Mucosa of descending colon (tissue), 3 donors: Measurements from ENCODE around the gene CARTPT. TPM values are rescaled to one million over a fixed set of nuclear protein-coding genes. Genes with fewer than 3 reads are reported as not detected.

Experiments
- ATAC-seq: fragments of 200-7000 bp; cut with Tn5 transposase; one replicate; pipeline ENCODE4 v1.9.1; 2020; ENCODE audit warnings: mild to moderate bottlenecking, moderate library complexity
- DNase-seq, 3 donors: peaks; one replicate each; pipeline ENCODE4 v3.0.0-alpha.2; 2020
- H3K36me3 ChIP-seq: fragments of 200-600 bp; one replicate; pipeline ENCODE4 v1.8.0; 2021; ENCODE audit warnings: low read depth, mild to moderate bottlenecking
- H3K4me1 ChIP-seq: fragments of 200-600 bp; one replicate; pipeline ENCODE4 v1.8.0; 2021; ENCODE audit warnings: low read depth, mild to moderate bottlenecking
- H3K4me3 ChIP-seq: fragments of 200-600 bp; one replicate; pipeline ENCODE4 v1.8.0; 2021; ENCODE audit warnings: mild to moderate bottlenecking
- H3K9me3 ChIP-seq: fragments of 200-600 bp; one replicate; pipeline ENCODE4 v1.8.0; 2021; ENCODE audit warnings: mild to moderate bottlenecking
- CTCF ChIP-seq: fragments of 200-600 bp; IDR thresholded peaks from one replicate; pipeline ENCODE4 v1.8.0; 2022; ENCODE audit warnings: antibody characterized with exemption, mild to moderate bottlenecking
- intact Hi-C, 2 donors: fragments of 100-400 bp; cut with DNase I in 1 of 2; cut with micrococcal nuclease in 1 of 2; formaldehyde crosslinking; loops; one replicate each; pipeline versions ENCODE4 v1.11.0 to v1.11.1; 2022; cut with DNase I, micrococcal nuclease
- total RNA-seq, 3 donors: library from RNA; stranded (reverse); fragmentation: NEBNext Ultra II Directional in 2 of 3; extraction: Animal tissue kit (Norgen Biotek cat#: 25700) in 2 of 3; gene quantifications; one replicate each; pipeline versions ENCODE4 v1.2.1 to v1.2.4, GENCODE V29; 2021 to 2023
- donor health status: DM: no; HTN: no; CAD: no; lungs with moderate emphysema.
- donor health status: DM: no; HTN: no; CAD: no.
- donor health status: DM: no; HTN: yes; CAD: no.

Gene CARTPT
- total RNA-seq, 3 donors from 2014 or later, result 14.0 TPM; not detected in 2

GRCh38 chr5:71684309-71684708, 34.8 kb upstream of the CARTPT start:
- intact Hi-C loops, result no loop called here
- H3K4me3 ChIP-seq, result no peak overlapping the region
- no peaks in the 10 kb centered on the region for H3K36me3 ChIP-seq
- DNase-seq (no peak), ATAC-seq (peak; percentile 62)
- no peaks in the 10 kb centered on the region for H3K9me3 ChIP-seq
- TF ChIP-seq CTCF, result no peak
- H3K4me1 ChIP-seq, result no peaks in the 10 kb centered on the region

GRCh38 chr5:71693828-71694427, 25.1 kb upstream of the CARTPT start:
- no peak for TF ChIP-seq CTCF
- no peak overlapping the region for H3K4me3 ChIP-seq
- no peaks in the 10 kb centered on the region for H3K9me3 ChIP-seq
- DNase-seq, result no peak
- peak; percentile 37 for ATAC-seq
- H3K36me3 ChIP-seq, result no peaks in the 10 kb centered on the region
- intact Hi-C loops, result no loop called here
- H3K4me1 ChIP-seq, result no peaks in the 10 kb centered on the region

- intact Hi-C loops, result no loop called here
- no peaks in the 10 kb centered on the region for H3K4me1 ChIP-seq
- peak in 1 of 3 donors; percentile 34 for DNase-seq
- peak; percentile 58 for ATAC-seq
- no peak for TF ChIP-seq CTCF
- no peak overlapping the region for H3K4me3 ChIP-seq
- no peaks in the 10 kb centered on the region for H3K9me3 ChIP-seq
- no peaks in the 10 kb centered on the region for H3K36me3 ChIP-seq
These were observed 24.0 kb upstream of the CARTPT start for GRCh38 chr5:71695071-71695470.

GRCh38 chr5:71695595-71695994, 23.5 kb upstream of the CARTPT start:
- peak; percentile 17 for ATAC-seq

GRCh38 chr5:71697967-71698366, 21.1 kb upstream of the CARTPT start:
- intact Hi-C loops, result no loop called here
- no peaks in the 10 kb centered on the region for H3K4me1 ChIP-seq
- H3K36me3 ChIP-seq, result no peaks in the 10 kb centered on the region
- no peak for TF ChIP-seq CTCF
- ATAC-seq (no peak), DNase-seq (no peak)
- no peak overlapping the region for H3K4me3 ChIP-seq
- no peaks in the 10 kb centered on the region for H3K9me3 ChIP-seq

More at GRCh38 chr5:71695595-71695994, 23.5 kb upstream of the CARTPT start:
- Histone ChIP-seq H3K9me3 (no peaks in the 10 kb centered on the region), H3K4me3 (no peak overlapping the region), H3K36me3 (no peaks in the 10 kb centered on the region), H3K4me1 (no peaks in the 10 kb centered on the region)
- DNase-seq, result no peak
- no peak for TF ChIP-seq CTCF
- intact Hi-C loops, result no loop called here

GRCh38 chr5:71699233-71699632, 19.8 kb upstream of the CARTPT start:
- TF ChIP-seq CTCF, result no peak
- no peaks in the 10 kb centered on the region for H3K9me3 ChIP-seq
- H3K4me3 ChIP-seq, result no peak overlapping the region
- intact Hi-C loops, result no loop called here
- no peak for ATAC-seq
- no peaks in the 10 kb centered on the region for H3K4me1 ChIP-seq
- no peak for DNase-seq
- H3K36me3 ChIP-seq, result no peaks in the 10 kb centered on the region
